Neural cell (in vitro differentiated cells): Measurements from ENCODE around the gene CGNL1.

Experiments used
- MXI1 ChIP-seq: fragments of 450-650 bp; conservative IDR thresholded peaks from 2 replicates; pipeline ENCODE4 v1.6.1; 2014; ENCODE audit warnings: antibody characterized with exemption, mild to moderate bottlenecking; ENCODE audit not compliant: poor library complexity, severe bottlenecking
- POLR2AphosphoS5 ChIP-seq: IDR thresholded peaks from 2 replicates; pipeline ENCODE4 v1.6.1; 2012
- RAD21 ChIP-seq: fragments of 450-650 bp; conservative IDR thresholded peaks from 2 replicates; pipeline ENCODE4 v1.6.1; 2014; ENCODE audit warnings: antibody characterized with exemption, mild to moderate bottlenecking, moderate library complexity
- SMC3 ChIP-seq: fragments of 450-650 bp; conservative IDR thresholded peaks from 2 replicates; pipeline ENCODE4 v1.6.1; 2014; ENCODE audit warnings: antibody characterized with exemption, mild to moderate bottlenecking, moderate library complexity; ENCODE audit not compliant: poor library complexity
- TAF1 ChIP-seq: IDR thresholded peaks from 2 replicates; pipeline ENCODE4 v1.6.1; 2012; ENCODE audit warnings: low read depth
- TF ChIP-seq, protein P1 (sequence below): fragments of 450-650 bp; IDR thresholded peaks from 2 replicates; pipeline ENCODE4 v1.5.1; 2014; ENCODE audit warnings: antibody characterized with exemption, mild to moderate bottlenecking, moderate library complexity; ENCODE audit not compliant: poor library complexity, severe bottlenecking
- TF ChIP-seq, protein P2 (sequence below): IDR thresholded peaks from 2 replicates; pipeline ENCODE4 v1.6.1; 2012; ENCODE audit warnings: borderline replicate concordance

DNA sequence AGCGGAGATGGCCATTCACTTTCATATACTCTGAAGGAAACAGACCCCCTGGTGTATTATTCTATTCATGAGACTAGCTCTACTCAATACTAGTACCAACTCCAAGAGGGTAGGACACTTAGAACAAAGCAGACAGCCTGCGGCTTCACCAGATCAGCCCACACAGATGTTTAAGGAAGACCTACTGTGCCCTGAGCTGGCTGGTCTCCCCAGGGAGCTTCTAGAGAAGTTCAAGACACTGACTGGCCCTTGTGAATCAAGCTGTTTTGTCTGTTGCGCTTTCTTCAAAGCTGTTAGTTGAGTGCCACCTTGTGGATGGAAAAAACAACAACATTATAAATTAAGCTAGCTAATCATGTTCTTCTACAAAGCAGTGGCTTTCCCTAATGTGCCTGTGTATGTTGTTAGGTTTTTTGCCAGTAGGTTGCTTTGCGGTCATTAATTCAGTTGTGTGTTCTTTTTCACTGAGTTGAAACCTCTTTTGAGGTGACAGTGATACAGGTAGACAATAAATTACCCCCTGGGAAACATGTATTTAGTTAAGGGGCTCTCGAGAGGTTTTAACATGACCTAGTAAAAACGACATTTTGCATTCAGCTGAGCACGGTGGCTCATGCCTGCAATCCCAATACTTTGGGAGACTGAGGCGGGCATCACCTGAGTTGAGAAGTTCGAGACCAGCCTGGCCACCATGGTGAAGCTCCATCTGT, 151.2 kb downstream of the CGNL1 start:
- TF ChIP-seq, protein P1, sequence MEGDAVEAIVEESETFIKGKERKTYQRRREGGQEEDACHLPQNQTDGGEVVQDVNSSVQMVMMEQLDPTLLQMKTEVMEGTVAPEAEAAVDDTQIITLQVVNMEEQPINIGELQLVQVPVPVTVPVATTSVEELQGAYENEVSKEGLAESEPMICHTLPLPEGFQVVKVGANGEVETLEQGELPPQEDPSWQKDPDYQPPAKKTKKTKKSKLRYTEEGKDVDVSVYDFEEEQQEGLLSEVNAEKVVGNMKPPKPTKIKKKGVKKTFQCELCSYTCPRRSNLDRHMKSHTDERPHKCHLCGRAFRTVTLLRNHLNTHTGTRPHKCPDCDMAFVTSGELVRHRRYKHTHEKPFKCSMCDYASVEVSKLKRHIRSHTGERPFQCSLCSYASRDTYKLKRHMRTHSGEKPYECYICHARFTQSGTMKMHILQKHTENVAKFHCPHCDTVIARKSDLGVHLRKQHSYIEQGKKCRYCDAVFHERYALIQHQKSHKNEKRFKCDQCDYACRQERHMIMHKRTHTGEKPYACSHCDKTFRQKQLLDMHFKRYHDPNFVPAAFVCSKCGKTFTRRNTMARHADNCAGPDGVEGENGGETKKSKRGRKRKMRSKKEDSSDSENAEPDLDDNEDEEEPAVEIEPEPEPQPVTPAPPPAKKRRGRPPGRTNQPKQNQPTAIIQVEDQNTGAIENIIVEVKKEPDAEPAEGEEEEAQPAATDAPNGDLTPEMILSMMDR = peak; percentile 90
- no peak for TF ChIP-seq POLR2AphosphoS5
- peak; percentile 95 for TF ChIP-seq SMC3
- TF ChIP-seq, protein P2, sequence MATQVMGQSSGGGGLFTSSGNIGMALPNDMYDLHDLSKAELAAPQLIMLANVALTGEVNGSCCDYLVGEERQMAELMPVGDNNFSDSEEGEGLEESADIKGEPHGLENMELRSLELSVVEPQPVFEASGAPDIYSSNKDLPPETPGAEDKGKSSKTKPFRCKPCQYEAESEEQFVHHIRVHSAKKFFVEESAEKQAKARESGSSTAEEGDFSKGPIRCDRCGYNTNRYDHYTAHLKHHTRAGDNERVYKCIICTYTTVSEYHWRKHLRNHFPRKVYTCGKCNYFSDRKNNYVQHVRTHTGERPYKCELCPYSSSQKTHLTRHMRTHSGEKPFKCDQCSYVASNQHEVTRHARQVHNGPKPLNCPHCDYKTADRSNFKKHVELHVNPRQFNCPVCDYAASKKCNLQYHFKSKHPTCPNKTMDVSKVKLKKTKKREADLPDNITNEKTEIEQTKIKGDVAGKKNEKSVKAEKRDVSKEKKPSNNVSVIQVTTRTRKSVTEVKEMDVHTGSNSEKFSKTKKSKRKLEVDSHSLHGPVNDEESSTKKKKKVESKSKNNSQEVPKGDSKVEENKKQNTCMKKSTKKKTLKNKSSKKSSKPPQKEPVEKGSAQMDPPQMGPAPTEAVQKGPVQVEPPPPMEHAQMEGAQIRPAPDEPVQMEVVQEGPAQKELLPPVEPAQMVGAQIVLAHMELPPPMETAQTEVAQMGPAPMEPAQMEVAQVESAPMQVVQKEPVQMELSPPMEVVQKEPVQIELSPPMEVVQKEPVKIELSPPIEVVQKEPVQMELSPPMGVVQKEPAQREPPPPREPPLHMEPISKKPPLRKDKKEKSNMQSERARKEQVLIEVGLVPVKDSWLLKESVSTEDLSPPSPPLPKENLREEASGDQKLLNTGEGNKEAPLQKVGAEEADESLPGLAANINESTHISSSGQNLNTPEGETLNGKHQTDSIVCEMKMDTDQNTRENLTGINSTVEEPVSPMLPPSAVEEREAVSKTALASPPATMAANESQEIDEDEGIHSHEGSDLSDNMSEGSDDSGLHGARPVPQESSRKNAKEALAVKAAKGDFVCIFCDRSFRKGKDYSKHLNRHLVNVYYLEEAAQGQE = no peak
- TF ChIP-seq MXI1 = no peak
- no peak for TF ChIP-seq TAF1
- peak; percentile 90 for TF ChIP-seq RAD21
